GM12878 (cell line): Measurements from ENCODE around the gene SORBS2. TPM values are rescaled to one million over a fixed set of nuclear protein-coding genes. Genes with fewer than 3 reads are reported as not detected.

Experiments
- ATAC-seq: fragments of 200-7000 bp; cut with Tn5 transposase; 3 replicates; pipeline ENCODE4 v1.9.1; 2020; ENCODE audit warnings: mild to moderate bottlenecking, moderate library complexity
- BruUV-seq: library from RNA; stranded (reverse); fragments of 400-500 nt; replicated peaks from 2 replicates; lab custom pipeline; 2021; lab: Mats Ljungman, UMichigan
- CTCF ChIA-PET: fragments of 300-600 bp; sonication (Branson Sonifier 250); formaldehyde crosslinking; extraction: SDS; loops from one replicate; lab custom pipeline; 2021; ENCODE audit warnings: inconsistent platforms; lab: Yijun Ruan, JAX
- POLR2A ChIA-PET: fragments of 350-600 bp; formaldehyde crosslinking; extraction: SDS; loops from one replicate; lab custom pipeline; 2021; ENCODE audit warnings: inconsistent platforms; lab: Charles Lee
- RAD21 ChIA-PET: fragments of 300-600 bp; sonication (Branson Sonifier 250); formaldehyde crosslinking; loops from one replicate; lab custom pipeline; 2023; ENCODE audit warnings: antibody characterized with exemption; ENCODE audit not compliant: unreplicated experiment; lab: Charles Lee
- SMC1A ChIA-PET: fragments of 300-600 bp; sonication (Branson Sonifier 250); formaldehyde crosslinking; loops from one replicate; lab custom pipeline; 2023; ENCODE audit not compliant: unreplicated experiment, uncharacterized antibody; lab: Charles Lee
- DNase-seq: peaks from one replicate; pipeline ENCODE4 v3.0.0-alpha.2; 2011; ENCODE audit warnings: low read depth, low spot score
- FAIRE-seq: peaks from 3 replicates; lab custom pipeline; 2011; peaks lifted over from hg19 to GRCh38; lab: Jason Lieb, UNC
- H2AFZ ChIP-seq: 2 replicates; pipeline ENCODE4 v1.6.0; 2011; ENCODE audit warnings: low read depth, low read length, control low read depth; ENCODE audit not compliant: control insufficient read depth
- H3K27ac ChIP-seq: 2 replicates; pipeline ENCODE4 v1.5.1; 2011; ENCODE audit warnings: control low read depth; ENCODE audit not compliant: control insufficient read depth, insufficient read depth
- H3K27me3 ChIP-seq, 2 experiments: replicated peaks in 1 of 2; 2 replicates each; pipeline versions ENCODE4 v1.6.0 to v1.6.1; 2011; ENCODE audit warnings: low read length in 1 of 2; ENCODE audit not compliant: control insufficient read depth in 2 of 2, insufficient read depth in 2 of 2
- H3K36me3 ChIP-seq, 2 experiments: 2 replicates each; pipeline ENCODE4 v1.5.1; 2011; ENCODE audit warnings: low read length in 1 of 2; ENCODE audit not compliant: control insufficient read depth in 2 of 2, insufficient read depth in 2 of 2
- H3K4me1 ChIP-seq: 2 replicates; pipeline ENCODE4 v1.6.1; 2011; ENCODE audit warnings: mild to moderate bottlenecking, low read length, moderate library complexity, mixed read lengths; ENCODE audit not compliant: control insufficient read depth, insufficient read depth
- H3K4me2 ChIP-seq: 2 replicates; pipeline ENCODE4 v1.6.0; 2011; ENCODE audit warnings: control low read depth; ENCODE audit not compliant: control insufficient read depth, insufficient read depth
- H3K4me3 ChIP-seq: fragments of 200-600 bp; sonication (generic); 2 replicates; pipeline ENCODE4 v1.5.1; 2016
- H3K79me2 ChIP-seq: 2 replicates; pipeline ENCODE4 v1.6.0; 2011; ENCODE audit warnings: low read length; ENCODE audit not compliant: control insufficient read depth, insufficient read depth
- H3K9ac ChIP-seq: 2 replicates; pipeline ENCODE4 v1.8.0; 2011; ENCODE audit warnings: low read length, control low read depth, mixed read lengths; ENCODE audit not compliant: control insufficient read depth, insufficient read depth
- H3K9me3 ChIP-seq: replicated peaks from 3 replicates; pipeline ENCODE4 v1.5.1; 2011; ENCODE audit warnings: mild to moderate bottlenecking, low read length; ENCODE audit not compliant: control insufficient read depth, insufficient read depth
- H4K20me1 ChIP-seq: 2 replicates; pipeline ENCODE4 v1.6.0; 2011; ENCODE audit not compliant: control insufficient read depth, insufficient read depth
- CTCF ChIP-seq, 3 experiments: IDR thresholded peaks in 2 of 3; conservative IDR thresholded peaks in 1 of 3; 2 replicates each; pipeline ENCODE4 v1.5.1; 2011; ENCODE audit warnings: low read depth in 3 of 3, low read length in 3 of 3, mild to moderate bottlenecking in 3 of 3, control low read depth in 2 of 3, moderate library complexity in 2 of 3, inconsistent platforms in 1 of 3, mixed read lengths in 1 of 3; ENCODE audit not compliant: control insufficient read depth in 2 of 3, insufficient read depth in 1 of 3; ENCODE audit errors: extremely low read depth in 1 of 3
- FOXM1 ChIP-seq: IDR thresholded peaks from 2 replicates; pipeline ENCODE4 v1.6.1; 2012; ENCODE audit warnings: low read depth, mild to moderate bottlenecking, inconsistent platforms, low read length, moderate library complexity
- GATAD2B ChIP-seq: fragments of 450-650 bp; conservative IDR thresholded peaks from 2 replicates; pipeline ENCODE4 v1.6.1; 2017; ENCODE audit warnings: low read depth, mild to moderate bottlenecking, moderate library complexity
- NFXL1 ChIP-seq: fragments of 450-650 bp; IDR thresholded peaks from 2 replicates; pipeline ENCODE4 v1.6.1; 2017; ENCODE audit warnings: antibody characterized with exemption, mild to moderate bottlenecking, borderline replicate concordance
- POLR2A ChIP-seq: IDR thresholded peaks from 2 replicates; pipeline ENCODE4 v1.6.1; 2011; ENCODE audit warnings: low read depth, mild to moderate bottlenecking, low read length
- SIX5 ChIP-seq: IDR thresholded peaks from 2 replicates; pipeline ENCODE4 v1.6.1; 2011; ENCODE audit warnings: mild to moderate bottlenecking, low read depth, low read length, moderate library complexity; ENCODE audit not compliant: severe bottlenecking
- SP1 ChIP-seq: IDR thresholded peaks from one replicate; pipeline ENCODE4 v1.6.1; 2011; ENCODE audit warnings: low read depth, low read length
- TARDBP ChIP-seq: IDR thresholded peaks from 2 replicates; pipeline ENCODE4 v1.6.1; 2016; ENCODE audit warnings: borderline replicate concordance
- TBL1XR1 ChIP-seq: IDR thresholded peaks from 2 replicates; pipeline ENCODE4 v1.6.1; 2012; ENCODE audit warnings: low read depth, low read length, improper control_type of control experiment
- ZBTB33 ChIP-seq: fragments of 450-650 bp; IDR thresholded peaks from 2 replicates; pipeline ENCODE4 v1.6.1; 2017; ENCODE audit warnings: mild to moderate bottlenecking
- ZNF217 ChIP-seq: fragments of 450-650 bp; IDR thresholded peaks from 2 replicates; pipeline ENCODE4 v1.6.1; 2017; ENCODE audit warnings: antibody characterized with exemption, mild to moderate bottlenecking
- ZNF24 ChIP-seq: fragments of 450-650 bp; IDR thresholded peaks from 2 replicates; pipeline ENCODE4 v1.6.1; 2017; ENCODE audit warnings: antibody characterized with exemption, mild to moderate bottlenecking
- WGBS: methylation state at CpG from one replicate; pipeline ENCODE4 v1.1.6; 2016; ENCODE audit warnings: low lambda C conversion rate; ENCODE audit not compliant: insufficient replicate concordance, insufficient coverage; ENCODE audit errors: missing lambda C conversion rate; 5-methylcytosine and 5-hydroxymethylcytosine counted together
- in situ Hi-C: fragments of 300-500 bp; cut with MboI; formaldehyde crosslinking; loops from 9 replicates; pipeline ENCODE4 v1.14.3; 2018; ENCODE audit warnings: mixed read lengths
- intact Hi-C: fragments of 100-400 bp; cut with micrococcal nuclease; formaldehyde crosslinking; loops from one replicate; pipeline ENCODE4 v1.14.2; 2022; ENCODE audit not compliant: unreplicated experiment
- polyA plus RNA-seq, 11 experiments: library from polyadenylated mRNA; depleted of rRNA in 4 of 11; unstranded in 6 of 11; stranded (reverse) in 5 of 11; fragments of >200 nt; fragmentation: Nextera tagmentation in 4 of 11; fragmentation: Illumina TruSeq in 1 of 11; extraction: Ambion mirVana in 4 of 11; extraction: Trizol in 1 of 11; gene quantifications; 1 replicate in 1 of 11; 2 replicates in 10 of 11; pipeline versions ENCODE4 v1.2.1 to v1.2.3, GENCODE V29; 2011 to 2016; ENCODE audit warnings: inconsistent platforms in 2 of 11, missing spikeins in 2 of 11, low read depth in 1 of 11
- total RNA-seq, 4 experiments: library from RNA; depleted of rRNA in 3 of 4; stranded (reverse); fragments of >200 nt in 3 of 4; fragmentation: Illumina TruSeq in 1 of 4; extraction: Trizol in 1 of 4; gene quantifications; 2 replicates each; pipeline versions ENCODE4 v1.2.1 to v1.2.3, GENCODE V29; 2013 to 2021
- TF ChIP-seq, protein P1 (sequence below): IDR thresholded peaks from 2 replicates; pipeline ENCODE4 v1.6.1; 2012; ENCODE audit warnings: improper control_type of control experiment, low read depth, low read length; ENCODE audit not compliant: insufficient replicate concordance
- TF ChIP-seq, protein P2 (sequence below): IDR thresholded peaks from 2 replicates; pipeline ENCODE4 v1.6.1; 2012; ENCODE audit warnings: low read length, inconsistent platforms

The SORBS2 gene
- total and polyA plus RNA-seq, 10 of the 15 experiments (the other 5 are each of a cell fraction or from before 2014, with no cell fraction given): 0.06 to 3.0 (median 0.79) TPM

DNA sequence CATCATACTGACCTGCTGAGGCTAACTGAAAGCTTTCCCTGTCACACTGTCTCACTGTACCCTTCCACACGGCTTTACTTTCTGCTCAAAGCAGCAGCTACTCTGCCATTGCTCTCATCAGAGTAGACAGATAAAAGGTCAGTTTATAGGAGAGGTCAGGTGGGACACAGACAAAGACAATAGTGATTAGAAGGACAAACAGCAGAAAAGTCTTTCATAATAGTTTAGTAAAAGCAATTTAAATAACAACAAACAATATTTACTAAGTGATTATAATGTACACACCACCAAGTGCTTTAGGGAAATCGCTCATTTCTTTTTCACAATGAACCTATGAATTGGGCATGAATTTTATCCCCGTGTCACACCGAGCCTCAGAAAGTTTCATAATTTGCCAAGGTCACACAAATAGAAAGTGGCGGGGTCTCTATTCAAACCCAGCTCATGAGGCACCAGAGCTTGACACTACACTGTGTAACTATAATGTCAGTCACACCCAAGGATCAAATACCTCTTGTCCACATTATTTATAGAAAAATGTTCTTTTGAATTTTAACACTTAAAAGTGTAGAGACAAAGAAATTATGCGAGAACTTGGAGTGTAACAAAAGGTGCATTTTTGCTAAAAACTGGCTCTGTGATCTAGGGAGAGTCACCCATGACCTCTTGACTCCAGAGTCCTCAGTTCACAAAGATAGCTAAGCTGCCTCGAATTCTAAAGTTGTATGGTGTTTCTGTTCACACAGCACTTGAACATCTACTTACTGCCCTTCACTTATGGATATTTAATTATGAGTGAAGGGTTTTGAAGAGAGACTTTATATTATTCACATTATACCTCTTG, 24.5 kb upstream of the SORBS2 start:
- no TSS peak for BruUV-seq
- WGBS: 32% methylated on average over 7 of the region's 7 CpGs
- H3K4me3 ChIP-seq: no peak overlapping the region
- H3K79me2 ChIP-seq: no peaks in the 10 kb centered on the region
- ChIA-PET RAD21 (no interaction called here), SMC1A (no interaction called here), POLR2A (no interaction called here), CTCF (no interaction called here)
- no peaks in the 10 kb centered on the region for H3K9me3 ChIP-seq
- in situ Hi-C loops (no loop called here), intact Hi-C loops (no loop called here)
- 0 out of 4 replicates have a peak, but pooled peaks cover 0 to 2% of the 10 kb centered on the region in 2 experiments for H3K27me3 ChIP-seq
- H3K4me2 ChIP-seq: no peak overlapping the region
- H4K20me1 ChIP-seq: no peaks in the 10 kb centered on the region
- FAIRE-seq (no peak), ATAC-seq (no peak), DNase-seq (no peak)
- H3K36me3 ChIP-seq: no peaks in the 10 kb centered on the region
- no peaks in the 10 kb centered on the region for H3K4me1 ChIP-seq
- H3K27ac ChIP-seq: no peak overlapping the region
- H2AFZ ChIP-seq: no peak overlapping the region
- no peak overlapping the region for H3K9ac ChIP-seq
- TF ChIP-seq GATAD2B (no peak), TBL1XR1 (no peak), SIX5 (no peak), SP1 (no peak), ZNF24 (no peak), POLR2A (no peak), FOXM1 (no peak), NFXL1 (no peak), TARDBP (no peak), CTCF (IDR thresholded peaks at IDR 0.05 in 2 of 3, conservative IDR thresholded peaks at IDR 0.05 in 1 of 3; ENCODE audit: control insufficient read depth in 2 of 3, extremely low read depth in 1 of 3, insufficient read depth in 1 of 3, low read depth in 3 of 3, low read length in 3 of 3) (no peak), ZBTB33 (no peak), ZNF217 (no peak)
- TF ChIP-seq, protein P1, sequence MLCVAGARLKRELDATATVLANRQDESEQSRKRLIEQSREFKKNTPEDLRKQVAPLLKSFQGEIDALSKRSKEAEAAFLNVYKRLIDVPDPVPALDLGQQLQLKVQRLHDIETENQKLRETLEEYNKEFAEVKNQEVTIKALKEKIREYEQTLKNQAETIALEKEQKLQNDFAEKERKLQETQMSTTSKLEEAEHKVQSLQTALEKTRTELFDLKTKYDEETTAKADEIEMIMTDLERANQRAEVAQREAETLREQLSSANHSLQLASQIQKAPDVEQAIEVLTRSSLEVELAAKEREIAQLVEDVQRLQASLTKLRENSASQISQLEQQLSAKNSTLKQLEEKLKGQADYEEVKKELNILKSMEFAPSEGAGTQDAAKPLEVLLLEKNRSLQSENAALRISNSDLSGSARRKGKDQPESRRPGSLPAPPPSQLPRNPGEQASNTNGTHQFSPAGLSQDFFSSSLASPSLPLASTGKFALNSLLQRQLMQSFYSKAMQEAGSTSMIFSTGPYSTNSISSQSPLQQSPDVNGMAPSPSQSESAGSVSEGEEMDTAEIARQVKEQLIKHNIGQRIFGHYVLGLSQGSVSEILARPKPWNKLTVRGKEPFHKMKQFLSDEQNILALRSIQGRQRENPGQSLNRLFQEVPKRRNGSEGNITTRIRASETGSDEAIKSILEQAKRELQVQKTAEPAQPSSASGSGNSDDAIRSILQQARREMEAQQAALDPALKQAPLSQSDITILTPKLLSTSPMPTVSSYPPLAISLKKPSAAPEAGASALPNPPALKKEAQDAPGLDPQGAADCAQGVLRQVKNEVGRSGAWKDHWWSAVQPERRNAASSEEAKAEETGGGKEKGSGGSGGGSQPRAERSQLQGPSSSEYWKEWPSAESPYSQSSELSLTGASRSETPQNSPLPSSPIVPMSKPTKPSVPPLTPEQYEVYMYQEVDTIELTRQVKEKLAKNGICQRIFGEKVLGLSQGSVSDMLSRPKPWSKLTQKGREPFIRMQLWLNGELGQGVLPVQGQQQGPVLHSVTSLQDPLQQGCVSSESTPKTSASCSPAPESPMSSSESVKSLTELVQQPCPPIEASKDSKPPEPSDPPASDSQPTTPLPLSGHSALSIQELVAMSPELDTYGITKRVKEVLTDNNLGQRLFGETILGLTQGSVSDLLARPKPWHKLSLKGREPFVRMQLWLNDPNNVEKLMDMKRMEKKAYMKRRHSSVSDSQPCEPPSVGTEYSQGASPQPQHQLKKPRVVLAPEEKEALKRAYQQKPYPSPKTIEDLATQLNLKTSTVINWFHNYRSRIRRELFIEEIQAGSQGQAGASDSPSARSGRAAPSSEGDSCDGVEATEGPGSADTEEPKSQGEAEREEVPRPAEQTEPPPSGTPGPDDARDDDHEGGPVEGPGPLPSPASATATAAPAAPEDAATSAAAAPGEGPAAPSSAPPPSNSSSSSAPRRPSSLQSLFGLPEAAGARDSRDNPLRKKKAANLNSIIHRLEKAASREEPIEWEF: no peak
- TF ChIP-seq, protein P2, sequence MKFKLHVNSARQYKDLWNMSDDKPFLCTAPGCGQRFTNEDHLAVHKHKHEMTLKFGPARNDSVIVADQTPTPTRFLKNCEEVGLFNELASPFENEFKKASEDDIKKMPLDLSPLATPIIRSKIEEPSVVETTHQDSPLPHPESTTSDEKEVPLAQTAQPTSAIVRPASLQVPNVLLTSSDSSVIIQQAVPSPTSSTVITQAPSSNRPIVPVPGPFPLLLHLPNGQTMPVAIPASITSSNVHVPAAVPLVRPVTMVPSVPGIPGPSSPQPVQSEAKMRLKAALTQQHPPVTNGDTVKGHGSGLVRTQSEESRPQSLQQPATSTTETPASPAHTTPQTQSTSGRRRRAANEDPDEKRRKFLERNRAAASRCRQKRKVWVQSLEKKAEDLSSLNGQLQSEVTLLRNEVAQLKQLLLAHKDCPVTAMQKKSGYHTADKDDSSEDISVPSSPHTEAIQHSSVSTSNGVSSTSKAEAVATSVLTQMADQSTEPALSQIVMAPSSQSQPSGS: no peak
